Naive thymus-derived CD4-positive, alpha-beta T cell (primary cell): ENCODE measurements around the gene ZSWIM6. TPM values are rescaled to one million over a fixed set of nuclear protein-coding genes. Genes with fewer than 3 reads are reported as not detected.
"Not testable (repeated sequence)": the region's sequence is repeated elsewhere in the genome, so short reads cannot be mapped to it uniquely, and the experiment has no call there.

ENCODE experiments used
- ATAC-seq: fragments of 150-1000 bp; cut with Tn5 transposase; 2 replicates; pipeline ENCODE4 v1.10.0; 2021; ENCODE audit warnings: mild to moderate bottlenecking, moderate library complexity
- CTCF ChIA-PET: fragments of 350-600 bp; sonication (Branson Sonifier 250); formaldehyde crosslinking; loops from one replicate; lab custom pipeline; 2021; ENCODE audit warnings: antibody characterized with exemption; lab: Charles Lee
- POLR2A ChIA-PET: fragments of 350-600 bp; sonication (Branson Sonifier 250); formaldehyde crosslinking; loops from one replicate; lab custom pipeline; 2021; ENCODE audit warnings: antibody characterized with exemption, inconsistent platforms; lab: Charles Lee
- DNase-seq, 9 donors: peaks; one replicate each; pipeline versions ENCODE4 v3.0.0 to v3.0.0-alpha.2; 2020 to 2022; ENCODE audit warnings: mixed read lengths in 1 of 9
- H3K27ac ChIP-seq: one replicate; pipeline ENCODE4 v1.7.0; 2013; ENCODE audit warnings: mild to moderate bottlenecking, low read depth, low read length, moderate library complexity
- H3K27me3 ChIP-seq, 2 donors: one replicate each; pipeline ENCODE4 v1.7.0; 2013; ENCODE audit warnings: low read length in 2 of 2, mild to moderate bottlenecking in 2 of 2, moderate library complexity in 2 of 2; ENCODE audit not compliant: control insufficient read depth in 2 of 2, insufficient read depth in 2 of 2
- H3K36me3 ChIP-seq, 3 experiments: 1 replicate in 2 of 3; 2 replicates in 1 of 3; pipeline ENCODE4 v1.7.0; 2013; ENCODE audit warnings: low read length in 3 of 3, mild to moderate bottlenecking in 3 of 3, moderate library complexity in 1 of 3; ENCODE audit not compliant: insufficient read depth in 3 of 3, control insufficient read depth in 2 of 3
- H3K4me1 ChIP-seq, 2 donors: one replicate each; pipeline ENCODE4 v1.7.0; 2013; ENCODE audit warnings: low read length in 2 of 2, mild to moderate bottlenecking in 2 of 2, moderate library complexity in 1 of 2; ENCODE audit not compliant: control insufficient read depth in 2 of 2, insufficient read depth in 2 of 2
- H3K4me3 ChIP-seq: 2 replicates; pipeline ENCODE4 v1.7.0; 2013; ENCODE audit warnings: mild to moderate bottlenecking, low read length
- H3K9me3 ChIP-seq, 3 experiments: 1 replicate in 2 of 3; 2 replicates in 1 of 3; pipeline ENCODE4 v1.7.0; 2013; ENCODE audit warnings: low read length in 3 of 3; ENCODE audit not compliant: control insufficient read depth in 2 of 3
- H3K27ac Mint-ChIP-seq, 9 donors: one replicate each; pipeline ENCODE4 v1.8.0; 2020 to 2022; ENCODE audit warnings: mixed read lengths in 9 of 9, mild to moderate bottlenecking in 8 of 9, moderate library complexity in 5 of 9, inconsistent platforms in 2 of 9
- H3K27me3 Mint-ChIP-seq, 5 donors: one replicate each; pipeline ENCODE4 v1.8.0; 2021 to 2022; ENCODE audit warnings: mixed read lengths in 5 of 5, mild to moderate bottlenecking in 1 of 5
- H3K36me3 Mint-ChIP-seq, 5 donors: one replicate each; pipeline ENCODE4 v1.8.0; 2020 to 2022; ENCODE audit warnings: mixed read lengths in 5 of 5, mild to moderate bottlenecking in 3 of 5, inconsistent platforms in 1 of 5
- H3K4me1 Mint-ChIP-seq, 7 donors: one replicate each; pipeline ENCODE4 v1.8.0; 2020 to 2022; ENCODE audit warnings: mixed read lengths in 7 of 7, mild to moderate bottlenecking in 3 of 7, inconsistent platforms in 1 of 7
- H3K4me3 Mint-ChIP-seq, 10 donors: one replicate each; pipeline ENCODE4 v1.8.0; 2020 to 2022; ENCODE audit warnings: mild to moderate bottlenecking in 10 of 10, mixed read lengths in 10 of 10, moderate library complexity in 6 of 10, inconsistent platforms in 2 of 10
- H3K9me3 Mint-ChIP-seq, 11 donors: one replicate each; pipeline ENCODE4 v1.8.0; 2020 to 2022; ENCODE audit warnings: mixed read lengths in 11 of 11, mild to moderate bottlenecking in 4 of 11, inconsistent platforms in 1 of 11, moderate library complexity in 1 of 11
- intact Hi-C, 2 donors: fragments of 100-400 bp; cut with micrococcal nuclease; formaldehyde crosslinking; loops; one replicate each; pipeline ENCODE4 v1.15.1; 2023
- polyA plus RNA-seq, 2 donors: library from polyadenylated mRNA; unstranded; fragments of 300-500 nt; fragmentation: Illumina TruSeq; gene quantifications; one replicate each; pipeline ENCODE4 v1.2.3, GENCODE V29; 2021
- total RNA-seq, 6 experiments: library from RNA in 5 of 6; stranded (reverse) in 5 of 6; gene quantifications; 1 replicate in 5 of 6; 2 replicates in 1 of 6; pipeline ENCODE4 v1.2.3 and lab custom pipeline; 2021 to 2026

The ZSWIM6 gene
- total and polyA plus RNA-seq, 7 experiments from 2014 or later = 0.29 to 18.5 (median 8.2) TPM

DNA sequence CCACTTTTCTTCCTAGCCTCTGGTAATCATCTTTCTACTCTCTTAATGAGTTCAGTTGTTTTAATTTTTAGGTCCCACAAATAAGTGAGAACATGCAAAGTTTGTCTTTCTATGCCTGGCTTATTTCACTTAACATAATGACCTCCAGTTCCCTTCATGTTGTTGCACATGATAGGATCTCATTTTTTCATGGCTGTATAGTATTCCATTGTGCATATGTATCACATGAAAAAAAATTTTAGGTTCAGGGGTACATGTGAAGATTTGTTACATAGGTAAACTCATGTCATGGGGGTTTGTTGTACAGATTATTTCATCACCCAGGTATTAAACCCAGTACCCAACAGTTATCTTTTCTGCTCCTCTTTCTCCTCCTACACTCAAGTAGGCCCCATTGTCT is 89.2 kb downstream of the ZSWIM6 start:
- H3K4me3 ChIP-seq, H3K4me3 Mint-ChIP-seq, H3K27me3 Mint-ChIP-seq, ATAC-seq, CTCF ChIA-PET, POLR2A ChIA-PET, H3K9me3 ChIP-seq, intact Hi-C loops, H3K27ac Mint-ChIP-seq, H3K27me3 ChIP-seq, H3K36me3 ChIP-seq, H3K27ac ChIP-seq, H3K4me1 ChIP-seq, DNase-seq: not testable (repeated sequence)
- Mint-ChIP-seq H3K4me1 (peaks cover 8 to 70% (median 49%) of the 10 kb centered on the region in 7 donors), H3K9me3 (peaks cover 0 to 11% (median 5%) of the 10 kb centered on the region in 11 donors), H3K36me3 (peaks cover 2 to 18% (median 7%) of the 10 kb centered on the region in 5 donors)

DNA sequence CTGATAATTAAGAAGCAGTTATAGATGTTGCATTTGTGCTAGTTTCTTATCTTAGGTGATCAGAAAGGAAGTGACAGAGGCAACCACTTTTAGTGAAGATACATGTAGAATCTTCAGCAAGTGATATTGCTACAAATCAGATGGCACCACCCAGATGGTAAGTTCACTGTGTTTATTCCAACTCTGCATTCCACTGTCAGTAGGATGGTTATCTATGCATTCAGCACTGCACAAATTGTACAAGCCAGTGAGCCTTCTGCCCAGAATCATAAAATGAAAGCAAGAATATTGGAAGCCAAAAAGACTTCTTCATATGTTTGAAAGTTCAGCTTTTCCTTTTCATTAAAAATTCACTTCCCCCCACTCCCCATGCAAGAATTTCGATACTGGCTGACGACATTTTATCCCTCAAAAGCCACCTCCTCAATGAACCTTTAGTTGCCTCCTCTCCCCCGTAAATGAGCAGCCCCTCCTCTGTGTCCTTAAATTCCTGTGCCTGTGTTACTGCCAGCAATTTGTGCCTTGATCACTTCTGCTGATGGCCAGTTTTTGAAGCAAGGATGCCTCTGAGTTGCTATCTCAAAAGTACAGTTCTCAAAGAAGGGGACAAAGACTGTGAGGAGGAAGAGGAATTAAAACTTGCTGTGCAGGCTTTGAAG is 91.6 kb downstream of the ZSWIM6 start:
- Histone ChIP-seq H3K4me3 (no peak overlapping the region), H3K4me1 (no peaks in the 10 kb centered on the region), H3K36me3 (no peaks in the 10 kb centered on the region), H3K27me3 (no peaks in the 10 kb centered on the region), H3K27ac (no peak overlapping the region), H3K9me3 (no peaks in the 10 kb centered on the region)
- H3K27ac Mint-ChIP-seq = peak overlapping the region in 1 of 9 donors; percentile 37
- peaks cover 0 to 11% (median 5%) of the 10 kb centered on the region in 11 donors for H3K9me3 Mint-ChIP-seq
- peaks cover 2 to 18% (median 5%) of the 10 kb centered on the region in 5 donors for H3K36me3 Mint-ChIP-seq
- H3K4me3 Mint-ChIP-seq = peak overlapping the region in 3 of 10 donors; percentile 25 to 58 (median 29)
- DNase-seq (no peak), ATAC-seq (no peak)
- CTCF ChIA-PET = no interaction called here
- POLR2A ChIA-PET = no interaction called here
- H3K27me3 Mint-ChIP-seq = no peaks in the 10 kb centered on the region
- peaks cover 8 to 53% (median 40%) of the 10 kb centered on the region in 7 donors for H3K4me1 Mint-ChIP-seq
- intact Hi-C loops = no loop called here

DNA sequence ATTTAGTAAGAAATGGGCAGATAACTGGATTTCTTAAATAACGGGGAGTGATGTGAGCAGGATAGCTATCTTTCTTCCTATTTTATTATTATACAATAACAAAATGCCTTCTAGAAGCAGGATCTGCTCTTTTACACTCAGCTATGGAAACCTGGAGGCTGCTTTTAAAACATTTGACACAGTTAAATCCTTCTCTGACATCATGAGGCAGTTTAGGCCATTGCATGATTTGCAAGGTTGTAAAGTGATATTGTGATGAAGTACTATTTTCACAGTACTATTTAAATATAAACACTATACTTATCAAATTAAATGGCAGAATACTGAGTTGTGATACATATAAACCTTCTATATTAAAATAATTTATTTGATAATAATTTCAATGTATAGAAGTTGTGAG is 93.9 kb downstream of the ZSWIM6 start:
- ATAC-seq (no peak), DNase-seq (no peak)
- ChIA-PET CTCF (no interaction called here), POLR2A (no interaction called here)
- Mint-ChIP-seq H3K9me3 (peaks cover 0 to 11% (median 7%) of the 10 kb centered on the region in 11 donors), H3K4me3 (no peak overlapping the region), H3K27ac (no peak overlapping the region), H3K4me1 (peaks cover 8 to 58% (median 50%) of the 10 kb centered on the region in 7 donors), H3K27me3 (no peaks in the 10 kb centered on the region), H3K36me3 (peaks cover 2 to 28% (median 10%) of the 10 kb centered on the region in 5 donors)
- intact Hi-C loops = no loop called here
- no peaks in the 10 kb centered on the region for H3K27me3 ChIP-seq
- H3K4me3 ChIP-seq = no peak overlapping the region
- no peaks in the 10 kb centered on the region for H3K4me1 ChIP-seq
- no peak overlapping the region for H3K27ac ChIP-seq
- H3K36me3 ChIP-seq = no peaks in the 10 kb centered on the region
- no peaks in the 10 kb centered on the region for H3K9me3 ChIP-seq

DNA sequence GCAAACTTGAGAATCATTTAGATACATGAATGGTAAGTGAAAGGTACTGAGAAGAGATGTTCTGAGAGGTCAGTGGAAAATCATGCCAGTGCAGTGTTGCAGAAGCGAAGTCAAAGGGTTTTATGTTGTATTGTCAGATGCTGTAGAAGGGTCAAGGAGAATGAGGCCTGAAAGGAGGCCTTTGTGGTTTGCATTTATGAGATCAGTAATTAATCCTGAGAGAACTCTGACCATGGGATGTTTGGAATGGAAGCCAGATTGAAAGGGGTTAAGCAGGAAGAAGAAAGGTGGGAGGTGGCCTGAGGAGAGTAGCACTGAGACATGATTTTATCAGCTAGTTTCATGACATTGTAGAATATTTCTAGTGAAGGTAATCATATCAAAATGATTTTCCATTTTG is 97.8 kb downstream of the ZSWIM6 start:
- Mint-ChIP-seq H3K4me3 (no peak overlapping the region), H3K4me1 (peaks cover 0 to 33% (median 24%) of the 10 kb centered on the region in 7 donors), H3K27me3 (no peaks in the 10 kb centered on the region), H3K36me3 (peaks cover 0 to 20% (median 10%) of the 10 kb centered on the region in 5 donors), H3K27ac (no peak overlapping the region), H3K9me3 (peaks cover 0 to 6% (median 0%) of the 10 kb centered on the region in 11 donors)
- intact Hi-C loops = no loop called here
- no peak overlapping the region for H3K4me3 ChIP-seq
- H3K36me3 ChIP-seq = no peaks in the 10 kb centered on the region
- ATAC-seq = no peak
- no peaks in the 10 kb centered on the region for H3K9me3 ChIP-seq
- DNase-seq = no peak
- ChIA-PET POLR2A (no interaction called here), CTCF (no interaction called here)
- no peaks in the 10 kb centered on the region for H3K4me1 ChIP-seq
- H3K27ac ChIP-seq = no peak overlapping the region
- no peaks in the 10 kb centered on the region for H3K27me3 ChIP-seq

DNA sequence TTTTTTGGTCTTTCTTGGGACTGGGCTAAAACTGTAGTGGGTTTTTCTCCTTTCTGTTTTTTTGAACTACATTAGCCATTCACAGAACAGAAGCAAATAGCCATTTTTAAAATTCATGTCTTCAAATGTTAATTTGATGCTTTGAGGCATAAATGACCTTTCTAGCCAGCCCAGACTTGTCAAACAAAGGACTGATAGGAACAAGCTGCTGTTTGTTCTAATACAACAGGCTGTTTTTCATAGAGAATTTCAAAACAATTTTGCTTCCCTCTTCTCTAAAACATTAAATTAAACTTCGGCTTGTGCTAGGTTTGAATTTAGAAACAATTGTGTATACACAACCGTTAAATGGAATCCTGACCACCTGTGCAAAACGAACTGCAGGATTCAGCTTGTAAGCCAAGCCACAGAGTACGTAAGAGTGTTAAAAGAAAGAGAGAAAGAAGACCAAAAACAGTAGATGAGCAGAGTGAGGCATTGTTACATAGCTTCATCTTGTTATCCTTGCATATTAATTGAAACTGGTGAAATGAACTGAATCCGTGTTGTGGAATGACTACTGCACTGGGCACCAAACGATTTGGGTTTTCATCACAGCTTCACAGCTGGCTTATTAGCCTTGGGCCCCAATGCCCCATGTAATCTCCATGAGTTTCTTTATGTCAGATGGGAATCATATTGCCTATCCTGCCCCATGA is 100.0 kb downstream of the ZSWIM6 start:
- no peaks in the 10 kb centered on the region for H3K27me3 ChIP-seq
- DNase-seq (no peak), ATAC-seq (no peak)
- Mint-ChIP-seq H3K9me3 (peaks cover 0 to 6% (median 0%) of the 10 kb centered on the region in 11 donors), H3K36me3 (peaks cover 0 to 24% (median 13%) of the 10 kb centered on the region in 5 donors), H3K4me3 (no peak overlapping the region), H3K27ac (no peak overlapping the region), H3K4me1 (peaks cover 0 to 28% (median 19%) of the 10 kb centered on the region in 7 donors), H3K27me3 (no peaks in the 10 kb centered on the region)
- H3K9me3 ChIP-seq = no peaks in the 10 kb centered on the region
- no peak overlapping the region for H3K4me3 ChIP-seq
- intact Hi-C loops = no loop called here
- H3K4me1 ChIP-seq = no peaks in the 10 kb centered on the region
- CTCF ChIA-PET = interaction anchor here (0.7 kb wide), 1 partner anchor 47 kb away, joined by 5 read pairs; no protein-coding TSS in a partner anchor
- POLR2A ChIA-PET = no interaction called here
- no peak overlapping the region for H3K27ac ChIP-seq
- H3K36me3 ChIP-seq = no peaks in the 10 kb centered on the region

DNA sequence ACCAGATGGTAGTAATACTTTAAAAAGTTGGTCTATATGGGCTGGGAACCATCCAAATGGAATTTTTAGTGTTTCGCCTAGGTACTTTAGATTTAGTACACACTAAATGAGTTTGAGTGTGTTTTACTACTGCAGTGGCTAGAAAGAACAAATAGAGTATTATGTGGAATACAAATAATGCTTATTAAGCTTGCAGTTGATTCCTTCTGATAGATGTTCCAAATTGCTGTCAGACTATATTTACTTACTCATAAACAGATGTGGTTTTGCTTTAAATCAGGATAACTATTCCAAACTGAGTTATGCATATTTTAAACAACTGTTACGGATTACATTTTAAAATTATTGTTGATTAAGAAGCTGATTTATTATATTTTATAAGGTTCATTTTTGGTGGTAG is 103.3 kb downstream of the ZSWIM6 start:
- CTCF ChIA-PET = no interaction called here
- H3K27ac Mint-ChIP-seq = no peak overlapping the region
- Histone ChIP-seq H3K27me3 (no peaks in the 10 kb centered on the region), H3K9me3 (no peaks in the 10 kb centered on the region), H3K4me3 (no peak overlapping the region), H3K27ac (no peak overlapping the region), H3K4me1 (no peaks in the 10 kb centered on the region), H3K36me3 (no peaks in the 10 kb centered on the region)
- peaks cover 0 to 16% (median 7%) of the 10 kb centered on the region in 7 donors for H3K4me1 Mint-ChIP-seq
- intact Hi-C loops = no loop called here
- H3K27me3 Mint-ChIP-seq = no peaks in the 10 kb centered on the region
- H3K9me3 Mint-ChIP-seq = peaks cover 0 to 24% (median 8%) of the 10 kb centered on the region in 11 donors
- POLR2A ChIA-PET = no interaction called here
- DNase-seq = no peak
- H3K36me3 Mint-ChIP-seq = peaks cover 0 to 25% (median 15%) of the 10 kb centered on the region in 5 donors
- H3K4me3 Mint-ChIP-seq = no peak overlapping the region
- no peak for ATAC-seq
